Stomach (tissue), 4 donors: ENCODE data around the gene MYO1B.

Experiments used
- EP300 ChIP-seq: sonication (generic); formaldehyde crosslinking; IDR thresholded peaks from one replicate; pipeline ENCODE4 v1.6.1; 2017; ENCODE audit warnings: antibody characterized with exemption
- POLR2A ChIP-seq, 4 donors: fragments of 450-650 bp; IDR thresholded peaks; one replicate each; pipeline ENCODE4 v1.6.1; 2016; ENCODE audit warnings: antibody characterized with exemption in 4 of 4, control low read depth in 2 of 4, mild to moderate bottlenecking in 1 of 4, moderate library complexity in 1 of 4
- POLR2AphosphoS5 ChIP-seq, 3 donors: sonication (generic); formaldehyde crosslinking; IDR thresholded peaks; one replicate each; pipeline ENCODE4 v1.6.1; 2016; ENCODE audit warnings: antibody characterized with exemption in 3 of 3
- TF ChIP-seq, protein P1 (sequence below), 7 experiments: fragments of 450-650 bp in 4 of 7; fragments of 200-600 bp in 3 of 7; sonication (generic) in 3 of 7; IDR thresholded peaks; one replicate each; pipeline ENCODE4 v1.5.1; 2016 to 2019; ENCODE audit warnings: antibody characterized with exemption in 7 of 7, control low read depth in 2 of 7, mild to moderate bottlenecking in 1 of 7

DNA sequence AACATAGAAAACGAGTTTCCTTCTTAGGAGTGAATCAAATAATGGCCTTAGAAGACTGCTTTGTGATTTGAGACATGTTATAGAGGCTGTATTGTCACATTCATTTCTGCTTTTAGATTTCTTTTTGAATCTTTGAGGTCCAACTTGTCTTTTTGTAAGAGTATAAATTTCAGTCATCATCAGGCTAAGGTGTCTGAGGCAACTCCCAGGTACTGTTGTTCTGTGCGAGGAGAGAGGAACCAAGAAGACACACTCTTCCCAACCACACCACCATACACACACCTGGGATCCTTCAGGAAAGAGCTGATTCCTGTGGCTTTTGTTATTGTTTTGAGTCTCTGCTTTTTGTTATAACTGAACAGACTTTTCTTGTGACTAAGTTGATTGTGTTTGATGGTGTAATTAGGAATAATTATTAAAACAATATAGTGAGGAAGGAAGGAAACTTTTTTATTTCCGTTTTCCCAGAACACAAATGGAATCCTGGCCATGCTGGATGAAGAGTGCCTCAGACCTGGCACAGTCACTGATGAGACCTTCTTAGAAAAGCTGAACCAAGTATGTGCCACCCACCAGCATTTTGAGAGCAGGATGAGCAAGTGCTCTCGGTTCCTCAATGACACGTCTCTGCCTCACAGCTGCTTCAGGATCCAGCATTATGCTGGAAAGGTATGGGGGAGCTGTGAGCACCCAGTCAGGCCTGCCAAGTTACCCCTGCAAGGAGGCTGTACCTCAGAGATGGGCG is 140.4 kb downstream of the MYO1B start:
- TF ChIP-seq, protein P1, sequence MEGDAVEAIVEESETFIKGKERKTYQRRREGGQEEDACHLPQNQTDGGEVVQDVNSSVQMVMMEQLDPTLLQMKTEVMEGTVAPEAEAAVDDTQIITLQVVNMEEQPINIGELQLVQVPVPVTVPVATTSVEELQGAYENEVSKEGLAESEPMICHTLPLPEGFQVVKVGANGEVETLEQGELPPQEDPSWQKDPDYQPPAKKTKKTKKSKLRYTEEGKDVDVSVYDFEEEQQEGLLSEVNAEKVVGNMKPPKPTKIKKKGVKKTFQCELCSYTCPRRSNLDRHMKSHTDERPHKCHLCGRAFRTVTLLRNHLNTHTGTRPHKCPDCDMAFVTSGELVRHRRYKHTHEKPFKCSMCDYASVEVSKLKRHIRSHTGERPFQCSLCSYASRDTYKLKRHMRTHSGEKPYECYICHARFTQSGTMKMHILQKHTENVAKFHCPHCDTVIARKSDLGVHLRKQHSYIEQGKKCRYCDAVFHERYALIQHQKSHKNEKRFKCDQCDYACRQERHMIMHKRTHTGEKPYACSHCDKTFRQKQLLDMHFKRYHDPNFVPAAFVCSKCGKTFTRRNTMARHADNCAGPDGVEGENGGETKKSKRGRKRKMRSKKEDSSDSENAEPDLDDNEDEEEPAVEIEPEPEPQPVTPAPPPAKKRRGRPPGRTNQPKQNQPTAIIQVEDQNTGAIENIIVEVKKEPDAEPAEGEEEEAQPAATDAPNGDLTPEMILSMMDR (IDR thresholded peaks at IDR 0.05) = no peak
- TF ChIP-seq POLR2A (IDR thresholded peaks at IDR 0.05) = no peak
- no peak for TF ChIP-seq EP300
- TF ChIP-seq POLR2AphosphoS5 (IDR thresholded peaks at IDR 0.05) = no peak
